ENCODE data around the gene HSPB2. TPM values are rescaled to one million over a fixed set of nuclear protein-coding genes. Genes with fewer than 3 reads are reported as not detected.

Gene HSPB2
- 100 to 1,000 TPM in 1 of 4 donors, 10 to 100 TPM in 3; 38.0 to 103 (median 69.2) TPM for total RNA-seq
- polyA plus RNA-seq = 106 TPM
- long read RNA-seq, donor 1, transcript HSPB2-201 (2 exons, 1,335 nt) = major isoform, 89 of 92 reads
- long read RNA-seq, donor 1, partial matches to known transcripts = 0 of 92 reads
- long read RNA-seq, donor 1, other reads (novel, unspliced or antisense) = 3 of 92 reads
- long read RNA-seq, donor 2, transcript HSPB2-201 (2 exons, 1,335 nt) = major isoform, 110 of 111 reads
- long read RNA-seq, donor 2, partial matches to known transcripts = 0 of 111 reads
- long read RNA-seq, donor 2, other reads (novel, unspliced or antisense) = 1 of 111 reads
- long read RNA-seq, donor 3, transcript HSPB2-201 (2 exons, 1,335 nt) = major isoform, 55 of 56 reads
- long read RNA-seq, donor 3, partial matches to known transcripts = 0 of 56 reads
- long read RNA-seq, donor 3, other reads (novel, unspliced or antisense) = 1 of 56 reads
- long read RNA-seq, donor 4, transcript HSPB2-201 (2 exons, 1,335 nt) = major isoform, 103 of 105 reads
- long read RNA-seq, donor 4, partial matches to known transcripts = 0 of 105 reads
- long read RNA-seq, donor 4, other reads (novel, unspliced or antisense) = 2 of 105 reads

DNA sequence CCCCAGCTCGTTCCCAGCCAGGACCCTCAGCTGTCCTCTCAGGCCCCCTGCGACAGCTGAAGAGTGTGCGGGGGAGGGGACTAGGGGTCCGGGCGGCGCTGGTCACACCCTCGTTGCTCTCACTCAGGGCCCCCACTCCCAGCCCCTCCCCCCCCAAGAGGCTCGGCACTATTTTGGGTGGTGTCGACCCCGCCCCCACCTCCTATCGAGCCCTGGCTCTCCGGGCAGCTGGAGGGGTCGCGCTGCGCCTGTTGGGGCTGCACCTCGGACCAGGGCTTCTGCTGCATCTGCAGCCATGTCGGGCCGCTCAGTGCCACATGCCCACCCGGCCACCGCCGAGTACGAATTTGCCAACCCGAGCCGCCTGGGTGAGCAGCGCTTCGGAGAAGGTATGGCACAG is at the start of gene HSPB2:
HSPB2 (plus strand) TSS at position 200 of the 400 bp plus-strand sequence; CDS start at position 296, 96 bp downstream.
- Histone ChIP-seq H3K4me3 (ENCODE audit: low read length) (peak within 1 kb of the TSS; percentile 87), H3K27me3 (ENCODE audit: control insufficient read depth, insufficient read depth) (no peaks in the 10 kb centered on the region), H3K9me3 (ENCODE audit: control insufficient read depth, low read length) (no peaks in the 10 kb centered on the region), H3K27ac (ENCODE audit: low read length) (peak within 1 kb of the TSS; percentile 100), H3K4me1 (ENCODE audit: control insufficient read depth, insufficient read depth, low read length) (no peaks in the 10 kb centered on the region)
- intact Hi-C loops (cut with DNase I) = loop anchor here in 1 of 4 donors (5.0 kb wide), 1 partner anchor 35 kb away; the partner anchor contains the start of genes CFAP68 and FDXACB1
- ATAC-seq = peak; percentile 23 to 38
- DNase-seq = peak; percentile 60 to 89 (median 84)
- WGBS = 4% methylated on average over 26 of the region's 26 CpGs

GRCh38 chr11:111870113-111870512 is 42.4 kb upstream of the HSPB2 start:
- Histone ChIP-seq H3K27me3 (ENCODE audit: control insufficient read depth, insufficient read depth) (no peaks in the 10 kb centered on the region), H3K4me1 (ENCODE audit: control insufficient read depth, insufficient read depth, low read length) (no peaks in the 10 kb centered on the region), H3K27ac (ENCODE audit: low read length) (no peak overlapping the region), H3K9me3 (ENCODE audit: control insufficient read depth, low read length) (no peaks in the 10 kb centered on the region), H3K4me3 (ENCODE audit: low read length) (peak overlapping the region; percentile 97)
- intact Hi-C loops (cut with DNase I) = loop anchor here in 2 of 4 donors (10.0 kb wide), 1 partner anchor 65 kb away; the partner anchor contains the start of gene DIXDC1 (in 2 of the 2)
- 98% methylated on average over 1 of the region's 1 CpG for WGBS
- DNase-seq (no peak), ATAC-seq (no peak)

DNA sequence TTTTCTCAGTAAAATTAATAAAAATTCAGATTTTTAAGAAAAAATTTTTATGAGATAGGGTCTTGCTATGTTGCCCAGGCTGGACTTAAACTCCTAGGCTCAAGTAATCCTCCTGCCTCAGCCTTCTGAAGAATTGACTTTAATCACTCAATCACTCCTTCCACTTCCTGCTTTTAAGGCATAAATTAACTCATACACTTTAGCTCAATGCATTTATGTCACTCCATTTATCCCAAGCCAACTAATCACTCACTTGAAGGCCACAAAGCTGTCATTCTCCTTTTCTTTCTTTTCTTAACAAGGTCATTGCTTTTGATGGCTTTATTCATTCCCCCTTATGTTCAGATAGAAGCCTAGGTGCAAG is 42.0 kb upstream of the HSPB2 start:
- Histone ChIP-seq H3K4me1 (ENCODE audit: control insufficient read depth, insufficient read depth, low read length) (no peaks in the 10 kb centered on the region), H3K9me3 (ENCODE audit: control insufficient read depth, low read length) (no peaks in the 10 kb centered on the region), H3K27ac (ENCODE audit: low read length) (peak overlapping the region; percentile 94), H3K4me3 (ENCODE audit: low read length) (peak overlapping the region; percentile 97), H3K27me3 (ENCODE audit: control insufficient read depth, insufficient read depth) (no peaks in the 10 kb centered on the region)
- DNase-seq (no peak), ATAC-seq (no peak)
- intact Hi-C loops (cut with DNase I) = loop anchor here in 2 of 4 donors (10.0 kb wide), 1 partner anchor 64 kb away; the partner anchor contains the start of gene DIXDC1 (in 2 of the 2)

GRCh38 chr11:111870886-111871692 is 41.4 kb upstream of the HSPB2 start, which contains the start of gene ALG9:
Gene ALG9 (minus strand): TSS chr11:111871581. CDS start chr11:111871482, 99 bp downstream.
- no peaks in the 10 kb centered on the region for H3K27me3 ChIP-seq (ENCODE audit: control insufficient read depth, insufficient read depth)
- peak within 1 kb of the TSS; percentile 97 for H3K4me3 ChIP-seq (ENCODE audit: low read length)
- DNase-seq (peak; percentile 87 to 94 (median 94)), ATAC-seq (peak; percentile 96)
- WGBS = under 1% methylated on average over 51 of the region's 51 CpGs
- no peaks in the 10 kb centered on the region for H3K4me1 ChIP-seq (ENCODE audit: control insufficient read depth, insufficient read depth, low read length)
- intact Hi-C loops (cut with DNase I) = loop anchor here in 2 of 4 donors (10.0 kb wide), 1 partner anchor 64 kb away; the partner anchor contains the start of gene DIXDC1 (in 2 of the 2)
- H3K27ac ChIP-seq (ENCODE audit: low read length) = peak within 1 kb of the TSS; percentile 94
- no peaks in the 10 kb centered on the region for H3K9me3 ChIP-seq (ENCODE audit: control insufficient read depth, low read length)

GRCh38 chr11:111871693-111872161 is 40.8 kb upstream of the HSPB2 start:
- intact Hi-C loops (cut with DNase I) = loop anchor here in 2 of 4 donors (10.0 kb wide), 1 partner anchor 63 kb away; the partner anchor contains the start of gene DIXDC1 (in 2 of the 2)
- Histone ChIP-seq H3K27ac (ENCODE audit: low read length) (peak overlapping the region; percentile 94), H3K9me3 (ENCODE audit: control insufficient read depth, low read length) (no peaks in the 10 kb centered on the region), H3K4me1 (ENCODE audit: control insufficient read depth, insufficient read depth, low read length) (no peaks in the 10 kb centered on the region), H3K4me3 (ENCODE audit: low read length) (peak overlapping the region; percentile 97), H3K27me3 (ENCODE audit: control insufficient read depth, insufficient read depth) (no peaks in the 10 kb centered on the region)
- 48% methylated on average over 5 of the region's 5 CpGs for WGBS
- DNase-seq (no peak), ATAC-seq (no peak)

GRCh38 chr11:111878385-111878848 is 34.1 kb upstream of the HSPB2 start:
- peak overlapping the region; percentile 64 for H3K4me3 ChIP-seq (ENCODE audit: low read length)
- no peaks in the 10 kb centered on the region for H3K4me1 ChIP-seq (ENCODE audit: control insufficient read depth, insufficient read depth, low read length)
- H3K9me3 ChIP-seq (ENCODE audit: control insufficient read depth, low read length) = no peaks in the 10 kb centered on the region
- ATAC-seq (no peak), DNase-seq (no peak)
- intact Hi-C loops (cut with DNase I) = loop anchor here (5.0 to 10.0 kb wide), 4 partner anchors 34 to 104 kb away; partner anchors contain the start of genes DIXDC1 (in 2 of the 4), CRYAB (in 1 of the 4) and HSPB2 (in 1 of the 4)
- H3K27me3 ChIP-seq (ENCODE audit: control insufficient read depth, insufficient read depth) = no peaks in the 10 kb centered on the region
- WGBS = under 1% methylated on average over 13 of the region's 13 CpGs
- H3K27ac ChIP-seq (ENCODE audit: low read length) = peak overlapping the region; percentile 78

DNA sequence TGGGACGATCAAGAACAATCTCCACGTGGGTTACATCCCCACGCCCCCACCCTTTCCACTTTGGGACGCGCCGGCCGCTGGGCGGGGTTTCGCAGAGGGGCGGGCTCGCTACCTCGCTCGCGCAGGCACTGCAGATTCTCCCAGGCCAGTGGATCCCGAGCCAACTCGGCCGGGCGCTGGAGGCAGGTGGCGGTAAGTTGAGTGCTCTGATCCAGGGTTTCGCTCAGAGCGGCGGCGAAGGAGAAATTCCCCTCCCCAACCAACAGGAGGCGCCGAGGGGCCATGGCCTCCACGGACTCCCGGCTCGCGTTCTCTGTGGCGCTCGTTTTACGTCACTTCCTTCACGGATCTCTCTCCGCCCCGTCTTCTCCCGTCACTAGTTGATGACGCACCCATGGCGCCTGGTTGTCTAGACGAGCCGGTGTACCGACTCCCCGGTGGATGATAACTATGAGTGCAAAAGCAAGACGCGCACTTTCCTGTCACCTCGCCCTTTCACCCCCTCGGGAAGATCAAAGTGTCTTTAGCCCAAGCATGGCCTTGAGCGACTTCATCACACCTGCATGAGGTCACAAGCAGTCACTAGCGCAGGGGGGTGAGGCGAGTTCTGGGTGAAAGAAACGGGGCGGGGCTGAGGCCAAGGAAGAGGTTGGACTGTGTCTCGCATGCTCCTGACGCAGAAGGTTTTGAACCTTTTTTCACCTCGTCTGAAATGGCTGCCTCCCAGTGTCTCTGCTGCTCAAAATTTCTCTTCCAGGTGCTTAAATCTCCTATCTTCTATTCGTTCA is 33.5 kb upstream of the HSPB2 start, which contains the start of the genes CFAP68 and FDXACB1:
CFAP68 (plus strand) TSS at position 693 of the 788 bp plus-strand sequence; CDS start at position 713, 20 bp downstream.
FDXACB1 (minus strand) TSS at position 317 of the 788 bp plus-strand sequence; CDS start at position 284, 33 bp downstream.
- DNase-seq (peak; percentile 96 to 98 (median 97)), ATAC-seq (peak; percentile 97 to 98)
- no peaks in the 10 kb centered on the region for H3K4me1 ChIP-seq (ENCODE audit: control insufficient read depth, insufficient read depth, low read length)
- H3K27me3 ChIP-seq (ENCODE audit: control insufficient read depth, insufficient read depth) = no peaks in the 10 kb centered on the region
- peak within 1 kb of the TSS; percentile 64 for H3K4me3 ChIP-seq (ENCODE audit: low read length)
- no peaks in the 10 kb centered on the region for H3K9me3 ChIP-seq (ENCODE audit: control insufficient read depth, low read length)
- under 1% methylated on average over 55 of the region's 55 CpGs for WGBS
- peak within 1 kb of the TSS; percentile 78 for H3K27ac ChIP-seq (ENCODE audit: low read length)
- intact Hi-C loops (cut with DNase I) = loop anchor here (5.0 to 10.0 kb wide), 4 partner anchors 33 to 103 kb away; partner anchors contain the start of genes DIXDC1 (in 2 of the 4), CRYAB (in 1 of the 4) and HSPB2 (in 1 of the 4)

DNA sequence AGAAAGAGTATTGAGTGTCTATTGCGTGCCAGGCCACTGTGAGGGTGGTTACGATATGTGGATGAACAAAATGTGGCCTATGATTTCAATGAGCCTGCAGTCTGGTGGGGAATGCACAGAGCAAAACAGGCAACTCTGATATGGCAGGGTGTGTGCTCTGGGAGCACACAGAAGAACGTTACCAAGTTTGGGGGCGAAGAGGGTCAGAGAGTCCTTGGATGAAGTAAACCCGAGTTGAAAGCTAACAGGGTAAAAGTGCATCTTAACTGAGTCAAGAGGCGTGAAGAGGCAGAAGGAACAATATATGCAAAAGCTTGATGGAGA is 32.9 kb upstream of the HSPB2 start:
- Histone ChIP-seq H3K27me3 (ENCODE audit: control insufficient read depth, insufficient read depth) (no peaks in the 10 kb centered on the region), H3K27ac (ENCODE audit: low read length) (peak overlapping the region; percentile 78), H3K4me1 (ENCODE audit: control insufficient read depth, insufficient read depth, low read length) (no peaks in the 10 kb centered on the region), H3K4me3 (ENCODE audit: low read length) (peak overlapping the region; percentile 64), H3K9me3 (ENCODE audit: control insufficient read depth, low read length) (no peaks in the 10 kb centered on the region)
- peak in 1 of 2 donors; percentile 10 for ATAC-seq
- WGBS = 42% methylated on average over 6 of the region's 6 CpGs
- intact Hi-C loops (cut with DNase I) = loop anchor here (5.0 to 10.0 kb wide), 4 partner anchors 33 to 103 kb away; partner anchors contain the start of genes DIXDC1 (in 2 of the 4), CRYAB (in 1 of the 4) and HSPB2 (in 1 of the 4)
- DNase-seq = no peak

GRCh38 chr11:111882202-111882601 is 30.3 kb upstream of the HSPB2 start:
- Histone ChIP-seq H3K27ac (ENCODE audit: low read length) (no peak overlapping the region), H3K4me1 (ENCODE audit: control insufficient read depth, insufficient read depth, low read length) (no peaks in the 10 kb centered on the region), H3K4me3 (ENCODE audit: low read length) (no peak overlapping the region), H3K9me3 (ENCODE audit: control insufficient read depth, low read length) (no peaks in the 10 kb centered on the region), H3K27me3 (ENCODE audit: control insufficient read depth, insufficient read depth) (no peaks in the 10 kb centered on the region)
- WGBS = 78% methylated on average over 5 of the region's 5 CpGs
- DNase-seq (no peak), ATAC-seq (no peak)
- intact Hi-C loops (cut with DNase I) = loop anchor here in 1 of 4 donors (5.0 kb wide), 1 partner anchor 40 kb away; no protein-coding TSS in a partner anchor
